Activated T-cell treated with anti-CD3 and anti-CD28 coated beads, Interleukin-2, amount 50 U/mL, for 24 hours (primary cell): Measurements from ENCODE around the gene UBAC2.
"Not testable (repeated sequence)": the region's sequence is repeated elsewhere in the genome, so short reads cannot be mapped to it uniquely, and the experiment has no call there.

Source experiments
- DNase-seq: peaks from one replicate; pipeline ENCODE4 v3.0.0-alpha.2; 2020
- H3K27ac Mint-ChIP-seq: 2 replicates; pipeline ENCODE4 v1.8.0; 2020; ENCODE audit warnings: mild to moderate bottlenecking, mixed read lengths
- H3K27me3 Mint-ChIP-seq: 2 replicates; pipeline ENCODE4 v1.8.0; 2020; ENCODE audit warnings: mixed read lengths
- H3K36me3 Mint-ChIP-seq: 2 replicates; pipeline ENCODE4 v1.8.0; 2020; ENCODE audit warnings: low read depth, mixed read lengths
- H3K4me1 Mint-ChIP-seq: 2 replicates; pipeline ENCODE4 v1.8.0; 2020; ENCODE audit warnings: low read depth, mixed read lengths
- H3K4me3 Mint-ChIP-seq: 2 replicates; pipeline ENCODE4 v1.8.0; 2020; ENCODE audit warnings: mild to moderate bottlenecking, moderate library complexity, mixed read lengths
- H3K9me3 Mint-ChIP-seq: 2 replicates; pipeline ENCODE4 v1.8.0; 2020; ENCODE audit warnings: mixed read lengths

Gene UBAC2

DNA sequence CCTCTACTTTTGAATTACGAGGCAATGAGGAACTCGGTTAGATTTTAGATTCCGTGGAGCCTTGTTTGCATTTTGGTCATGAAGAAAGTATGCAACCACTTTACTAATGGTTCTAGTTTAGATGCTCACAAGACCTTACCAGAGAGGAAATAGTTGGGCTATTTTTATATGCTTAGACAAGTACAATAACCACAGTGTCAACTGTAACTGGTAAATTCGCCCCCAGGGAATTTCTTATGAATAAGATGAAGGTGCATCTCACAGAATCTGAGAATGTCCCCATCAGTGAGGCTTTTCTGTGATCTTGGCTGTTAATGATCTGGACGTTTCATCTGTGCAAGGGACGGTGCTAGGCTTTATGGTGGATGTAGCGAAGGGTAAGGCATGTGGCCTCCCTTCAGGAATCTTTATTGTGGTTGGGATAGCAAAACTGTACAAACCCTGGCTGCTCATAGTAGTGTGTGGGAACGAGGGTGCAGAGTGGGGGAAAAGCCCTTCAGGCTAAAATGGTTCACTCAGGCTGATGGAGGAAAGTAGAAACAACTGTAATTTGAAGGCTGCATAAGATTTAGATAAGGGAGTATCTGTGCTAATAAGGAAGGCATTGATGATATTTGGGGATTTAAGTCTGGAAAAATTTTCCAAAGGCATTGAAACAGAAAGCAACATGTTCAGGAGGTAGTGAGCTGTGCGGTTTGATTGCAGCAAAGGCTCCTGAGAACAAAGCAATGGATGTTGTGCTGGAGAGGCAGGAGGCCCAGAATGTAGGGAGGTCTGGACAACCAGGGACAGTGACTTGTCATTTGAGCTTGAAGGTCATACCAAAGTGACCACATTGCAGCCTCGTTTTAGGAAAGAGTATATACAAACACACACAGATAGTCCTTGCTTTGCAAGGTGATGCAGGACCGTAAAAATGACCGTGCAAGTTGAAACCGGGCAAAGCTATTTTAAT lies 28.4 kb downstream of the UBAC2 start:
- Mint-ChIP-seq H3K36me3 (peaks cover 43% of the 10 kb centered on the region), H3K27ac (peak overlapping the region; percentile 89), H3K4me1 (peaks cover 83% of the 10 kb centered on the region), H3K9me3 (no peaks in the 10 kb centered on the region), H3K4me3 (peak overlapping the region; percentile 57), H3K27me3 (no peaks in the 10 kb centered on the region)
- DNase-seq = peak; percentile 47

DNA sequence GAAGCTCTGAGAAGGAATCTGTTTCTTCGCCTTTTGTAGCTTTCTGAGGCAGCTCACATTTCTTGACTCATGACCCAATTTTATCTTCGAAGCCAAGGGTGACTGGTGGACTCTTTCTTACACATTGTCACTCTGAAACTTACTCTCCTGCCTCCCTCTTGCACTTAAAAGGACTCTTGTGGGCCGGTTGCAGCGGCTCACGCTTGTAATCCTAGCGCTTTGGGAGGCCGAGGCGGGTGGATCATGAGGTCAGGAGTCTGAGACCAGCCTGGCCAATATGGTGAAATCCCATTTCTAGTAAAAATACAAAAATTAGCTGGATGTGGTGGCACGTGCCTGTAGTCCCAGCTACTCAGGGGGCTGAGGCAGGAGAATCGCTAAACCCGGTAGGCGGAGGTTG lies 29.9 kb downstream of the UBAC2 start:
- peaks cover 82% of the 10 kb centered on the region for H3K4me1 Mint-ChIP-seq
- not testable (repeated sequence) for H3K4me3 Mint-ChIP-seq, DNase-seq, H3K9me3 Mint-ChIP-seq, H3K27me3 Mint-ChIP-seq
- peaks cover 47% of the 10 kb centered on the region for H3K36me3 Mint-ChIP-seq
- peak overlapping the region; percentile 86 for H3K27ac Mint-ChIP-seq

GRCh38 chr13:99230991-99231390 lies 30.3 kb downstream of the UBAC2 start:
- H3K36me3 Mint-ChIP-seq = peaks cover 46% of the 10 kb centered on the region
- no peak overlapping the region for H3K4me3 Mint-ChIP-seq
- H3K27ac Mint-ChIP-seq = peak overlapping the region; percentile 86
- H3K27me3 Mint-ChIP-seq = no peaks in the 10 kb centered on the region
- no peaks in the 10 kb centered on the region for H3K9me3 Mint-ChIP-seq
- DNase-seq = no peak
- H3K4me1 Mint-ChIP-seq = peaks cover 82% of the 10 kb centered on the region

- peaks cover 41% of the 10 kb centered on the region for H3K36me3 Mint-ChIP-seq
- H3K27ac Mint-ChIP-seq = peak overlapping the region; percentile 86
- no peaks in the 10 kb centered on the region for H3K27me3 Mint-ChIP-seq
- no peaks in the 10 kb centered on the region for H3K9me3 Mint-ChIP-seq
- H3K4me3 Mint-ChIP-seq = no peak overlapping the region
- no peak for DNase-seq
- peaks cover 82% of the 10 kb centered on the region for H3K4me1 Mint-ChIP-seq
Measured at GRCh38 chr13:99231721-99232120, 31.1 kb downstream of the UBAC2 start.

GRCh38 chr13:99237981-99238662 lies 37.5 kb downstream of the UBAC2 start:
- peaks cover 59% of the 10 kb centered on the region for H3K36me3 Mint-ChIP-seq
- peaks cover 64% of the 10 kb centered on the region for H3K4me1 Mint-ChIP-seq
- H3K27me3 Mint-ChIP-seq = no peaks in the 10 kb centered on the region
- peak overlapping the region; percentile 93 for H3K27ac Mint-ChIP-seq
- H3K4me3 Mint-ChIP-seq = peak overlapping the region; percentile 72
- no peak for DNase-seq
- H3K9me3 Mint-ChIP-seq = no peaks in the 10 kb centered on the region

GRCh38 chr13:99246100-99246499 lies 45.4 kb downstream of the UBAC2 start:
- Mint-ChIP-seq H3K4me1 (peaks cover 35% of the 10 kb centered on the region), H3K27me3 (no peaks in the 10 kb centered on the region), H3K9me3 (peaks cover 3% of the 10 kb centered on the region), H3K36me3 (peaks cover 75% of the 10 kb centered on the region), H3K4me3 (no peak overlapping the region), H3K27ac (peak overlapping the region; percentile 42)
- no peak for DNase-seq

GRCh38 chr13:99249178-99249577 lies 48.5 kb downstream of the UBAC2 start:
- peaks cover 79% of the 10 kb centered on the region for H3K36me3 Mint-ChIP-seq
- not testable (repeated sequence) for H3K27me3 Mint-ChIP-seq, DNase-seq, H3K9me3 Mint-ChIP-seq, H3K4me3 Mint-ChIP-seq
- peaks cover 54% of the 10 kb centered on the region for H3K4me1 Mint-ChIP-seq
- peak overlapping the region; percentile 24 for H3K27ac Mint-ChIP-seq

DNA sequence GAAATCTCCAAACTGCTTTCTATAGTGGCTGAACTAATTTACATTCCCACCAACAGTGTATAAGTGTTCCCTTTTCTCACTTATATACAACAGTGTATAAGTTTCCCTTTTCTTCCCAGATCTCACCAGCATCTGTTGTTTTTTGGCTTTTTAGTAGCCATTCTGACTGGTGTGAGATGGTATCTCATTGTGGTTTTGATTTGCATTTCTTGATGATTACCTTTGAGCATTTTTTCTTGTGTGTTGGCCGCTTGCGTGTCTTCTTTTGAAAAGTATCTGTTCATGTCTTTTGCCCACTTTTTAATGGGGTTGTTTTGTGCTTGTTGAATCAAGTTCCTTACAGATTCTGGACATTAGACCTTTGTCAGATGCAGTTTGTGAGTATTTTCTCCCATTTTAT lies 49.0 kb downstream of the UBAC2 start:
- not testable (repeated sequence) for DNase-seq, H3K9me3 Mint-ChIP-seq, H3K27me3 Mint-ChIP-seq, H3K4me3 Mint-ChIP-seq
- Mint-ChIP-seq H3K36me3 (peaks cover 78% of the 10 kb centered on the region), H3K27ac (peak overlapping the region; percentile 35), H3K4me1 (peaks cover 55% of the 10 kb centered on the region)

- peaks cover 81% of the 10 kb centered on the region for H3K36me3 Mint-ChIP-seq
- H3K27me3 Mint-ChIP-seq = no peaks in the 10 kb centered on the region
- peak overlapping the region; percentile 78 for H3K27ac Mint-ChIP-seq
- H3K4me1 Mint-ChIP-seq = peaks cover 68% of the 10 kb centered on the region
- no peak for DNase-seq
- H3K4me3 Mint-ChIP-seq = no peak overlapping the region
- H3K9me3 Mint-ChIP-seq = peaks cover 6% of the 10 kb centered on the region
Measured at GRCh38 chr13:99250982-99251825, 50.5 kb downstream of the UBAC2 start.

DNA sequence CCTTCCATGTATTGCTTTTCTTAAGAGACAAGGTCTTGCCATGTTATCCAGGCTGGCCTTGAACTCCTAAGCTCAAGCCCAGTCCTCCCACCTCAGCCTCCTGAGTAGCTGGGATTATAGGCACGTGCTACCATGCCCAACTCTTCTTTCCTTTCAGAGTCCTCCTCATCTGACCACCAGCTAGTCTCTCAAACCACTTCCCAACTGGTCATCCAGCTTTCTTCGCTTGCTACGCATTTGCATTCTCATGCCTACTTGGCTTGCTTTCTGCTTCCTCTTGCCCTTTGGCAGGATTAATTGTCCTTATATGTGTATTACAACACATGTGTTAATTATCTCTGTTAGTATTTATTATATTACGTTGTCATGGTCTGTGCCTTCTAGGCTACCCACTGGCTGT lies 51.3 kb downstream of the UBAC2 start:
- peaks cover 74% of the 10 kb centered on the region for H3K4me1 Mint-ChIP-seq
- H3K27me3 Mint-ChIP-seq = no peaks in the 10 kb centered on the region
- peak overlapping the region; percentile 78 for H3K27ac Mint-ChIP-seq
- no peak for DNase-seq
- H3K4me3 Mint-ChIP-seq = no peak overlapping the region
- peaks cover 81% of the 10 kb centered on the region for H3K36me3 Mint-ChIP-seq
- peaks cover 6% of the 10 kb centered on the region for H3K9me3 Mint-ChIP-seq

DNA sequence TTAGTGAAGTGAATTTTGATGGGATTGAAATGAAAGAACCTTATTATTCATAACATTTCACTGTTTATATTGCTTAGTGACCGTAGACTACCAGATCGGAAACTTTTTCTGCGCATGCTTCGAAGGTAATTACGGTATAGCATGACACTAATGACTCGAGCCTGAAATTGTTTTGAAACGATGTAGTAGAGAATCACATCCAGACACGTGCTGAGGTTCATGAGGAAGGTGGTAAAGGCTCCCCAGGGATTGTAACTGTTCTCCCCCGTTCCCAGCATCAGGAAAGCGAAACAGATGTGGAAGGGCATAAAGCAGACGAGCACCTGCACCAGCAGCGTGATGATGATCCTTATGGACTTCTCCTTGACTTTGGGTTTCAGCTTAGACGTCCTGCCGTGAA lies 54.2 kb downstream of the UBAC2 start:
- peaks cover 67% of the 10 kb centered on the region for H3K36me3 Mint-ChIP-seq
- H3K27me3 Mint-ChIP-seq = no peaks in the 10 kb centered on the region
- peaks cover 82% of the 10 kb centered on the region for H3K4me1 Mint-ChIP-seq
- DNase-seq = no peak
- H3K9me3 Mint-ChIP-seq = peaks cover 3% of the 10 kb centered on the region
- H3K27ac Mint-ChIP-seq = peak overlapping the region; percentile 79
- peak overlapping the region; percentile 77 for H3K4me3 Mint-ChIP-seq

GRCh38 chr13:99255271-99255670 lies 54.6 kb downstream of the UBAC2 start:
- peaks cover 3% of the 10 kb centered on the region for H3K9me3 Mint-ChIP-seq
- H3K27ac Mint-ChIP-seq = peak overlapping the region; percentile 79
- H3K4me1 Mint-ChIP-seq = peaks cover 82% of the 10 kb centered on the region
- no peaks in the 10 kb centered on the region for H3K27me3 Mint-ChIP-seq
- H3K36me3 Mint-ChIP-seq = peaks cover 67% of the 10 kb centered on the region
- H3K4me3 Mint-ChIP-seq = peak overlapping the region; percentile 77
- DNase-seq = no peak

DNA sequence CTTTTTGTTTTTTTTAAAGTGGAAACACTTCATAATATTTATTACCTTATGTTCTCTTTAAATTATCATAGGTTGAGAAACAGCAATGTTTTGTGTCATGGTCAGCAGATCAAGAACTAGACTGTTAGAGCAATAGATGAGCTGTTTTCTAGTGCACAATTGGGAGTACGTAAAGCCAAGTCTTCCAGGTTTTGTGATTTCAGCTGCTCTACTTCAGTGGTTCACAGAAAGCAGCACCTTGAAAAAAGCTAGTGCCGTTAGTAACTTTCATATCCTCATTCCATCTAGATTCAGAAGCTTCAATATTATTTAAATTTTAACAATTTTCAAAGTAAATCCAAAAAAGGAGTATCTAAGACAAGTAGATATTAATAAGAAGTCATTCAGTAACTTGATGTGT lies 55.6 kb downstream of the UBAC2 start:
- Mint-ChIP-seq H3K27ac (peak overlapping the region; percentile 79), H3K36me3 (peaks cover 66% of the 10 kb centered on the region), H3K9me3 (peaks cover 3% of the 10 kb centered on the region), H3K27me3 (no peaks in the 10 kb centered on the region), H3K4me1 (peaks cover 82% of the 10 kb centered on the region), H3K4me3 (peak overlapping the region; percentile 77)
- DNase-seq = no peak

- peak overlapping the region; percentile 79 for H3K27ac Mint-ChIP-seq
- peak overlapping the region; percentile 77 for H3K4me3 Mint-ChIP-seq
- H3K36me3 Mint-ChIP-seq = peaks cover 65% of the 10 kb centered on the region
- no peaks in the 10 kb centered on the region for H3K27me3 Mint-ChIP-seq
- H3K9me3 Mint-ChIP-seq = peaks cover 3% of the 10 kb centered on the region
- peaks cover 82% of the 10 kb centered on the region for H3K4me1 Mint-ChIP-seq
- no peak for DNase-seq
Measured at GRCh38 chr13:99256709-99257108, 56.1 kb downstream of the UBAC2 start.
